Naive thymus-derived CD8-positive, alpha-beta T cell (primary cell): Measurements from ENCODE around the gene HBM. TPM values are rescaled to one million over a fixed set of nuclear protein-coding genes. Genes with fewer than 3 reads are reported as not detected.
"Not testable (repeated sequence)": the region's sequence is repeated elsewhere in the genome, so short reads cannot be mapped to it uniquely, and the experiment has no call there.

Experiments
- ATAC-seq, 2 donors: fragments of 150-1000 bp; cut with Tn5 transposase in 1 of 2; sonication (Bioruptor Pico), chemical (Tn5 transposase) in 1 of 2; 1 replicate in 1 of 2; 2 replicates in 1 of 2; pipeline ENCODE4 v1.10.0; 2021; ENCODE audit warnings: mild to moderate bottlenecking in 2 of 2, moderate library complexity in 2 of 2
- POLR2A ChIA-PET: fragments of 350-600 bp; sonication (Branson Sonifier 250); formaldehyde crosslinking; loops from one replicate; lab custom pipeline; 2021; ENCODE audit warnings: antibody characterized with exemption; lab: Charles Lee
- DNase-seq, 10 donors: peaks; one replicate each; pipeline versions ENCODE4 v3.0.0 to v3.0.0-alpha.2; 2020 to 2022
- H3K27ac Mint-ChIP-seq, 10 donors: one replicate each; pipeline ENCODE4 v1.8.0; 2020 to 2022; ENCODE audit warnings: mild to moderate bottlenecking in 10 of 10, mixed read lengths in 10 of 10, moderate library complexity in 4 of 10, inconsistent platforms in 1 of 10
- H3K27me3 Mint-ChIP-seq, 5 donors: one replicate each; pipeline ENCODE4 v1.8.0; 2021 to 2022; ENCODE audit warnings: mixed read lengths in 5 of 5
- H3K36me3 Mint-ChIP-seq, 3 donors: one replicate each; pipeline ENCODE4 v1.8.0; 2020 to 2022; ENCODE audit warnings: mixed read lengths in 3 of 3, mild to moderate bottlenecking in 2 of 3, inconsistent platforms in 1 of 3
- H3K4me1 Mint-ChIP-seq, 4 donors: one replicate each; pipeline ENCODE4 v1.8.0; 2021 to 2022; ENCODE audit warnings: mixed read lengths in 4 of 4
- H3K4me3 Mint-ChIP-seq, 10 donors: one replicate each; pipeline ENCODE4 v1.8.0; 2020 to 2022; ENCODE audit warnings: mild to moderate bottlenecking in 10 of 10, mixed read lengths in 10 of 10, moderate library complexity in 6 of 10, inconsistent platforms in 1 of 10
- H3K9me3 Mint-ChIP-seq, 9 donors: one replicate each; pipeline ENCODE4 v1.8.0; 2020 to 2022; ENCODE audit warnings: mixed read lengths in 9 of 9, mild to moderate bottlenecking in 3 of 9, inconsistent platforms in 1 of 9, moderate library complexity in 1 of 9
- polyA plus RNA-seq, 3 donors: library from polyadenylated mRNA; unstranded; fragments of 300-500 nt; fragmentation: Illumina TruSeq; gene quantifications; one replicate each; pipeline ENCODE4 v1.2.3, GENCODE V29; 2021
- total RNA-seq, 8 experiments: library from RNA in 2 of 8; stranded (reverse) in 2 of 8; gene quantifications; one replicate each; pipeline ENCODE4 v1.2.3 and lab custom pipeline; 2021 to 2026

The HBM gene, protein sequence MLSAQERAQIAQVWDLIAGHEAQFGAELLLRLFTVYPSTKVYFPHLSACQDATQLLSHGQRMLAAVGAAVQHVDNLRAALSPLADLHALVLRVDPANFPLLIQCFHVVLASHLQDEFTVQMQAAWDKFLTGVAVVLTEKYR
- not detected for total RNA-seq
- not detected for polyA plus RNA-seq
- total RNA-seq (lab: John Stamatoyannopoulos, UW), result 0 reads per million in 6 experiments

DNA sequence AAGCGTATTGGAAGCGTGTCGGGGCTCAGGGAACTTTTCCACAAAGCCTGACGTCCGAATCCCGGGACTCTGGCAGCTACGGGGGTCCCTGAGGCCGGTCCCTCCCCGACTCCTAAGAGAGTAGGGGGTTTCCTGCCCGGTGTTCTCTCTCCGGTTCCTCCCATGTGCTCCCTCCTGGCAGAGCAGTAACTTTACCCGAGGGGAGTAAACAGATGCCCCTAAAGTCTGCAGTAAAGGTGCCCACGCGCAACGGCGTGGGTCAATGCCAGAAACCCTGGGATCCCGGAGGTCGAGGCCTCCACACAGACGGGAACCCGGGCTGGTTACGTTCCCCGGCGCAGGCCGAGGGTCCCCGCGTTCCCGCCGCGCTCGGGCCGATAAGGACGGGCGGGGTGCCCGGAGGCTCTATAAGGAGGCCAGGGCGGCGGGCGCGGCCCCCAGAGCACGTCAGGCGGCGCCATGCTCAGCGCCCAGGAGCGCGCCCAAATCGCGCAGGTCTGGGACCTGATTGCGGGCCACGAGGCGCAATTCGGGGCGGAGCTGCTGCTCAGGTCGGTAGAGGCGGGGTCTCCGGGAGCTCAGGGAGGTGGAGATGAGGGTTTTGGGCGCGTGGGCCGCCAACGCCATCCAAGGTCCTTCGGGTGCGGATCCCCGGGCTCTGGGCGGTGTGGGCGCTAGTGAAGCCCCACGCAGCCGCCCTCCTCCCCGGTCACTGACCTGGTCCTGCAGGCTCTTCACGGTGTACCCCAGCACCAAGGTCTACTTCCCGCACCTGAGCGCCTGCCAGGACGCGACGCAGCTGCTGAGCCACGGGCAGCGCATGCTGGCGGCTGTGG is at the start of gene HBM:
Gene HBM (plus strand): TSS at position 440 of the 836 bp plus-strand sequence. CDS start 20 bp downstream, at position 460.
- peak within 1 kb of the TSS; percentile 11 to 81 (median 59) for H3K4me3 Mint-ChIP-seq
- H3K36me3 Mint-ChIP-seq, result no peaks in the 10 kb centered on the region
- ATAC-seq (peak; percentile 51 to 60), DNase-seq (peak in 2 of 10 donors; percentile 17 to 21)
- POLR2A ChIA-PET, result no interaction called here
- H3K27me3 Mint-ChIP-seq, result peaks cover 13 to 66% (median 37%) of the 10 kb centered on the region in 5 donors
- no peaks in the 10 kb centered on the region for H3K9me3 Mint-ChIP-seq
- H3K4me1 Mint-ChIP-seq, result peaks cover 2 to 18% (median 14%) of the 10 kb centered on the region in 4 donors
- peak within 1 kb of the TSS in 1 of 10 donors; percentile 24 for H3K27ac Mint-ChIP-seq

DNA sequence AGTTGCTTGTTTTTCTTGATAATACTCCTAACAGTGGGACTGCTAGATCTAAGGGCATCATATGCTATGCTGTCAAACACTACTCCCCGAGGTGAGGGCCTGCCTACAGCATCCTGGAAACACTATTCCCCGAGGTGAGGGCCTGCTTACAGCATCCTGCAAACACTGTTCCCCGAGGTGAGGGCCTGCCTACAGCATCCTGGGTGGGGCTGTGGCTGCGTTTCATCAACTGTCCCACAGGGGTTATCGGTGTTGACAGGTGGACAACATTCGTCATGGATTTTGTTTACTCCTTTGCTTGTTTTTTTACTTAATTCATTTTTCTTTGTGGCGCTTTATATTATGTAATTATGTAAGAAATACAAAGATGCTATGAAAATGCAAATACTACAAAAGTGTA is 49.8 kb upstream of the HBM start:
- no peaks in the 10 kb centered on the region for H3K9me3 Mint-ChIP-seq
- no peaks in the 10 kb centered on the region for H3K27me3 Mint-ChIP-seq
- DNase-seq (no peak), ATAC-seq (no peak)
- peaks cover 0 to 56% (median 6%) of the 10 kb centered on the region in 3 donors for H3K36me3 Mint-ChIP-seq
- no peak overlapping the region for H3K4me3 Mint-ChIP-seq
- peaks cover 0 to 11% (median 4%) of the 10 kb centered on the region in 4 donors for H3K4me1 Mint-ChIP-seq
- H3K27ac Mint-ChIP-seq, result no peak overlapping the region
- POLR2A ChIA-PET, result no interaction called here

DNA sequence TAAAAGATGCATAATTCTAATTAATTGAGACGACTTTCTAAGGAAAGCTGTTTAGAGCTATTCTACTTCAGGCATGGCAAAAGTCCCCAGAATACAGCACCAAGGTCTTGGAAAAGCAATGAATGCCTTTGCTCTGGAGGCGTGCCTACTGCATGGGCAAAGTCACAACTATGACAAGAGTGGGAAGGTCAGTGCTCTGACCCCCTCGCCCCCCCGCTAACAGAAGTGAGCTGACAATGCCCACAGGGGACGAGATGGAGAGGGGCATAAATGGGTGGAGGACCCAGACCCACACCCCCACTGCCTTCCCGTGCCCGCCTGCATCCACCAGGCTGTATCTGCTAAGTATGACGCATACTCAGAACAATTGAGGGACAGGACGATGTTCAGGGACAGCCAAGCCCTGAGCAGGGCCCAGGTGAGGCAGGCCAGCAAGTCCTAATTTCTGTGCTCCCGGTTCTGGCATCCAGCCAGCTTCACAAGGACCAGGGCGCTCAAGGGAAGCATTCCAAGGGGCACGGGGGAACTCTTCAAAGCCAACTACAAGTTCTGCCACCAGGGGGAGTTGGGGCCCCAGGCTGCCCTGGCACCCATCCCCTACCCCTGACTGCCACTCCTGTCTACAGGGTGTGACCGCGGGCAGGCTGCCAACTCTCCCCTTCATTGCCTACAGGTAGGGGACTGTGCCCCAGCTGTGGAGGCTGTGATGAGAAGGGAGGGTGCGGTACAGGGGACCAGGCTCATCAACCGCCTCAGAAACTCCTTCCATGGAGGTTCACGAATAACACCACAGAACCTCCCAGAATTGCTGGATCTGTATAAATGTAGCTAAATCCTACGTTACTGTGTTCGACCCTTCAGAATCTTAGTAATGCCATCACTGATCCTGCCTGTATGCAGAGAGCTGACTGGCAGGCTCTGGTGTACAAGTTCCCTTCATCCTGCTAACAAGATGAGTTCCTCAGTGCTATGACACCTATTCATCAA is 48.1 kb upstream of the HBM start:
- peak; percentile 84 to 96 for ATAC-seq
- no peaks in the 10 kb centered on the region for H3K27me3 Mint-ChIP-seq
- peaks cover 0 to 43% (median 3%) of the 10 kb centered on the region in 3 donors for H3K36me3 Mint-ChIP-seq
- H3K4me1 Mint-ChIP-seq, result peaks cover 0 to 11% (median 5%) of the 10 kb centered on the region in 4 donors
- POLR2A ChIA-PET, result interaction anchor here (0.6 to 1.3 kb wide), 4 partner anchors 11 to 253 kb away, joined by 3 to 4 read pairs (median 4); partner anchors contain the start of gene MRPL28
- DNase-seq, result peak; percentile 50 to 85 (median 70)
- H3K9me3 Mint-ChIP-seq, result no peaks in the 10 kb centered on the region
- no peak overlapping the region for H3K4me3 Mint-ChIP-seq
- peak overlapping the region in 1 of 10 donors; percentile 15 for H3K27ac Mint-ChIP-seq

DNA sequence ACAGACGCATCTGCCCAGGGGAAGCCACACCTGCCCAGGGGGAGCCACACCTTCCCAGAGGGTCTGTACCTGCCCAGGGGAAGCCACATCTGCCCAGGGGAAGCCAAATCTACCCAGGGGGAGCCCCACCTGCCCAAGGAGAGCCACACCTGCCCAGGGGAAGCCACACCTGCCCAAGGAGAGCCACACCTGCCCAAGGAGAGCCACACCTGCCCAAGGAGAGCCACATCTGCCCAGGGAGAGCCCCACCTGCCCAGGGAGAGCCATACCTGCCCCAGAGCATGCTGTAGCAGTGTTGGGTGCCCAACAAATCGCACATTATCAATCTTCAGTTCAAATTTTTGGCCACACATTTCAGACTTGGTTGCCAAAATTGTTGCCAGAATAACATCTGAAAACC is 46.9 kb upstream of the HBM start:
- H3K27ac Mint-ChIP-seq, result no peak overlapping the region
- no peaks in the 10 kb centered on the region for H3K9me3 Mint-ChIP-seq
- DNase-seq, result no peak
- H3K27me3 Mint-ChIP-seq, result no peaks in the 10 kb centered on the region
- H3K36me3 Mint-ChIP-seq, result peaks cover 0 to 45% (median 3%) of the 10 kb centered on the region in 3 donors
- ATAC-seq, result no peak
- POLR2A ChIA-PET, result no interaction called here
- H3K4me1 Mint-ChIP-seq, result peaks cover 0 to 13% (median 8%) of the 10 kb centered on the region in 4 donors
- H3K4me3 Mint-ChIP-seq, result no peak overlapping the region

DNA sequence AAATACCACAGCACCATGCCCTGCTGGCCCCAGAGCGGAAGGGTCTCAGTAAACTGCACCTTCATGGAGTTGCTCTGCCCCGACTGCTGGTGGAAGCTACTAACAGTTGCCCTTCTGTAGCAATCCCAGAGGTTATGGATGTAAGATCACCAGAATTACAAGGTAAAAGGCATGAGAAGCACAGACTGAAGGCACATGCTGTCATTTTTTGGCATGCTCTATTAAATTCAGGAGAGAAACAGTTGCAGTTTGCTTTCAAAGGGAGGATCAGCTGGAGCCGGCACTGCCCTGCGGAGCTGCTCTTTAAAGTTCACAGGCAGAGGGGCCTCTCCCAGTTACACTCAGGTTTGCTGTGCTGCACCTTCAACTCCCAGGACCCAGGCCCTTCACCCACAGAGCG is 46.5 kb upstream of the HBM start:
- POLR2A ChIA-PET, result no interaction called here
- DNase-seq (no peak), ATAC-seq (no peak)
- Mint-ChIP-seq H3K4me3 (no peak overlapping the region), H3K4me1 (peaks cover 0 to 13% (median 9%) of the 10 kb centered on the region in 4 donors), H3K27me3 (no peaks in the 10 kb centered on the region), H3K27ac (no peak overlapping the region), H3K36me3 (peaks cover 0 to 45% (median 3%) of the 10 kb centered on the region in 3 donors), H3K9me3 (no peaks in the 10 kb centered on the region)

DNA sequence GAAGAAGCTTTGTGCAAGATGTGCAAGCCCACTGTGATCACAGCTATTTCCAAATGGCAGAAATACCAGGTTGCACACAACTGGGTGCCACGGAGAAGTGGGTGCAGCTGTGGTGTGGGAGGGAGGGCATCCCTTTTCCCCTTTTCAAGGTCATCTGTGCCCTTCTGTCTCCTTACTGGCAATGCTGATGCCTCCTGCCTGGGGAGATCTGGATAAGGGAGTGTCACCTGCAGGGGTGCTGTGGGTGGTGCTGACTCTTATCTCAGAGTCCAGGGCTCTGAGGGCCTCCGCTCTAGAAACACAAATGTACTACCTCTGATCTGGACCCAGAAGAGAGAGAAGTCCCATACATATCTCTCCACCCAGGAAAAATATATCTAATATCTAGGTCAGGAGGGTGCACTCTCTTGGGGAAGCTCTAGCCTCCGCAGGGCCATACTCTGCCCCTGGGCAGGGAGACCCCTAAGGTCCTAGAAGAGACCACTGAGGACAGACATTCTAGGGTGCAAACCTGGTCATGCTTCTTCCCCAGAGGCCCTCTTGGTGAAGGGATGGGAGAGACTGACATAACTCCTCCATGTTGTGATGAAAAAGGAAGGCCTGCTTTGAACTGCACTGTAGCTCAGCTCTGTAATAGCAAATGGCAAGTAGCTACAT is 45.8 kb upstream of the HBM start:
- peak overlapping the region in 1 of 10 donors; percentile 17 for H3K27ac Mint-ChIP-seq
- POLR2A ChIA-PET, result no interaction called here

DNA sequence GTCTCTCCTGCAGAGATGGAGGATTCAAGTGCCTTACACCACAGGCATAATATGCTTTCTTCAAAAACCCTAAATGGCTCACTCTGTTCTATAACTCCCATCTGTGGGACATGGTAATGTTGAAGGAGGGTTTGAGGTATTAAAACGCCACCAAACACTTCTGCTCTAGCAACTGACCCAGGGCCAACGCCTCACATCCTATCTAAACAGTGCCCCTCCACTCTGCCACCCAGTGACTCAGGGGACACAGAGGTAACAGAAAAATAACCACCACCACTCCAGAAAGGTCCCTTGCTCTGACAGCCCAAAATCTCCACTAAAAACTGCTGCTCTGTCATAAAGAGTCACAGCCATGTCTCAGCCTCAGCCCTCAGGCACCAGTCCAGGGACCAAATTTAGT is 45.0 kb upstream of the HBM start:
- Mint-ChIP-seq H3K4me3 (no peak overlapping the region), H3K4me1 (peaks cover 0 to 21% (median 9%) of the 10 kb centered on the region in 4 donors), H3K9me3 (no peaks in the 10 kb centered on the region), H3K36me3 (peaks cover 0 to 42% (median 2%) of the 10 kb centered on the region in 3 donors), H3K27me3 (no peaks in the 10 kb centered on the region), H3K27ac (peak overlapping the region in 2 of 10 donors; percentile 51 to 76)
- POLR2A ChIA-PET, result no interaction called here
- DNase-seq (no peak), ATAC-seq (no peak)

More for the DNA sequence above, 45.8 kb upstream of the HBM start:
- no peaks in the 10 kb centered on the region for H3K27me3 Mint-ChIP-seq
- peaks cover 0 to 47% (median under 1%) of the 10 kb centered on the region in 3 donors for H3K36me3 Mint-ChIP-seq
- H3K4me1 Mint-ChIP-seq, result peaks cover 0 to 16% (median 9%) of the 10 kb centered on the region in 4 donors
- H3K9me3 Mint-ChIP-seq, result no peaks in the 10 kb centered on the region
- ATAC-seq (no peak), DNase-seq (no peak)
- H3K4me3 Mint-ChIP-seq, result no peak overlapping the region

DNA sequence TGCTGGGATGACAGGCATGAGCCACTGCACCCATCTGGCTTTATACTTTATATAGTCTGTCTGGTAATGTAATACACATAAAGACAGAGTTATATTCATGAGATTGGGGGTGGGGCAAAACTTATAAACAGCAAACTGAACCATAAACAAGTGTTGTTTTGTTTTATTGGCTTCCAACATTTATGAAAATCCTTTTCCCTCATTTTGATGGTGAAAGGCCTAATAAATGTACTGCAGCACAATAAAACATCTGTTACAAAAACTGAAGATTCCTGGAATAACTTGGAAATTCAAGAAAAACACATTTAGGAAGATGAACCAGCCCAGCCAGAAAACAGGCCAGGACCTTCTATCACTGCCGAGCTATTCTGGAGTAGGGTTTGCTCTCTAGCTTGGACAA is 43.4 kb upstream of the HBM start:
- Mint-ChIP-seq H3K27ac (peak overlapping the region in 1 of 10 donors; percentile 73), H3K27me3 (no peaks in the 10 kb centered on the region), H3K4me1 (peaks cover 0 to 22% (median 11%) of the 10 kb centered on the region in 4 donors), H3K9me3 (no peaks in the 10 kb centered on the region), H3K36me3 (peaks cover 0 to 33% (median 2%) of the 10 kb centered on the region in 3 donors), H3K4me3 (no peak overlapping the region)
- no peak for ATAC-seq
- no peak for DNase-seq
- POLR2A ChIA-PET, result no interaction called here

- Mint-ChIP-seq H3K27ac (peak overlapping the region in 2 of 10 donors; percentile 41 to 90), H3K36me3 (peaks cover 0 to 33% (median 2%) of the 10 kb centered on the region in 3 donors), H3K4me1 (peaks cover under 1 to 18% (median 4%) of the 10 kb centered on the region in 4 donors), H3K4me3 (peak overlapping the region in 1 of 10 donors; percentile 14)
- ATAC-seq, H3K27me3 Mint-ChIP-seq, H3K9me3 Mint-ChIP-seq, POLR2A ChIA-PET, DNase-seq: not testable (repeated sequence)
Observed at GRCh38 chr16:123558-124350, 42.0 kb upstream of the HBM start.

- H3K4me3 Mint-ChIP-seq, result no peak overlapping the region
- peaks cover 0 to 36% (median 2%) of the 10 kb centered on the region in 3 donors for H3K36me3 Mint-ChIP-seq
- ATAC-seq (no peak), DNase-seq (no peak)
- POLR2A ChIA-PET, result interaction anchor here (1.1 kb wide), 1 partner anchor 13 kb away, joined by 3 read pairs; no protein-coding TSS in a partner anchor
- peak overlapping the region in 1 of 10 donors; percentile 52 for H3K27ac Mint-ChIP-seq
- H3K9me3 Mint-ChIP-seq, result no peaks in the 10 kb centered on the region
- no peaks in the 10 kb centered on the region for H3K27me3 Mint-ChIP-seq
- H3K4me1 Mint-ChIP-seq, result peaks cover 11 to 31% (median 15%) of the 10 kb centered on the region in 4 donors
Observed at GRCh38 chr16:125011-125410, 40.8 kb upstream of the HBM start.

- H3K27ac Mint-ChIP-seq, result peak overlapping the region in 7 of 10 donors; percentile 29 to 76 (median 68)
- peak; percentile 41 to 80 for ATAC-seq
- H3K4me3 Mint-ChIP-seq, result peak overlapping the region in 6 of 10 donors; percentile 8 to 38 (median 23)
- POLR2A ChIA-PET, result no interaction called here
- no peaks in the 10 kb centered on the region for H3K9me3 Mint-ChIP-seq
- H3K36me3 Mint-ChIP-seq, result peaks cover 0 to 21% (median 2%) of the 10 kb centered on the region in 3 donors
- H3K4me1 Mint-ChIP-seq, result peaks cover 25 to 41% (median 36%) of the 10 kb centered on the region in 4 donors
- DNase-seq, result no peak
- no peaks in the 10 kb centered on the region for H3K27me3 Mint-ChIP-seq
Observed at GRCh38 chr16:129075-129474, 36.7 kb upstream of the HBM start.
